Stimulated activated effector memory CD8-positive, alpha-beta T cell treated with anti-CD3 and anti-CD28 coated beads, Interleukin-12 subunit alpha, Interleukin-12 subunit beta, amount 100 ng/mL, for 72 hours (primary cell): ENCODE data around the gene UROS.

Experiments
- ATAC-seq: fragments of 150-1000 bp; cut with Tn5 transposase; 2 replicates; pipeline ENCODE4 v1.10.0; 2021
- DNase-seq, 2 donors: peaks; one replicate each; pipeline ENCODE4 v3.0.0; 2021 to 2022; ENCODE audit warnings: low spot score in 2 of 2
- H3K27ac Mint-ChIP-seq: one replicate; pipeline ENCODE4 v1.8.0; 2022; ENCODE audit warnings: mild to moderate bottlenecking, mixed read lengths
- H3K36me3 Mint-ChIP-seq: one replicate; pipeline ENCODE4 v1.8.0; 2022; ENCODE audit warnings: mild to moderate bottlenecking, mixed read lengths
- H3K4me1 Mint-ChIP-seq: one replicate; pipeline ENCODE4 v1.8.0; 2022; ENCODE audit warnings: mixed read lengths
- H3K4me3 Mint-ChIP-seq: one replicate; pipeline ENCODE4 v1.8.0; 2022; ENCODE audit warnings: mild to moderate bottlenecking, mixed read lengths
- H3K9me3 Mint-ChIP-seq: one replicate; pipeline ENCODE4 v1.8.0; 2022; ENCODE audit warnings: mixed read lengths

The UROS gene

DNA sequence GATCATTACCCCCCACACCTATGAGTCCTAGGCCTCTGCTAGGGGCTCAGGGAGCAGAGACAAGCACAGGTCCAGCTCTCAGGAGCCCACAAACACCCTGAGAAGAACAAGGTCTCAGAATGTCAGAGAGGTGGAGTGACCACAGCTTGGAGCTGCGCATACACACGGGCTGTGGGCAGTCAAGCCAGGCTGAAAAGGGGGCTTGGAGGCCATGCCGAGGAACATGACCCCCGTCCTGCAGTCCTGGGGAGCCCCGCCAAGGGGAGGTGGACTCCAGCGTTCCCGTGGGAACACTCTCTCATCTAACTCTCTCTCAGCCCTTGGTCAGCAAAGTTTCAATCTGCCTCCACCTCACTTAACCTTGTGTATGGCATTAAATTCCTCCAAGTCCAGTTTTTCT is 39.6 kb downstream of the UROS start:
- ATAC-seq: no peak
- Mint-ChIP-seq H3K4me1 (peaks cover 19% of the 10 kb centered on the region), H3K4me3 (no peak overlapping the region), H3K27ac (no peak overlapping the region), H3K9me3 (no peaks in the 10 kb centered on the region), H3K36me3 (no peaks in the 10 kb centered on the region)
- DNase-seq: no peak

DNA sequence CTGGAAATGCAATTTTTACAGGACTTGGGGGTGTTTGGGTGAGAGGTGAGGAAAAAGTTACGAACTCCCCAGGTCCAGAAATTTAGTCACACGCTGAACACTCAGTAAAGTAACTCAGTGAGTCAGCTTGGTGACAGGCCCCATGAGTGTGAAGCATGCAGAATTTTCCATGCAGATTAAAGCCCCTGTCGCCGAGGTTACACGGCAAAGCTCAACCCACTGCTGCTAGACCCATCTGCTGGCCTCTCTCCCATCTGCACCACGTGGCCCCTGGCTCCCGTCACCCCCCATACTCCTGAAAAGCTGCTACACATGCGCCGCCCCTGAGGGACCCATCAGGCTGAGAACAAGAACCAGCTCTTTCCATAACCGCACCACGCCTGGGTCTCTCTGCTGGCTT is 40.4 kb downstream of the UROS start:
- peaks cover 11% of the 10 kb centered on the region for H3K4me1 Mint-ChIP-seq
- DNase-seq (no peak), ATAC-seq (no peak)
- no peak overlapping the region for H3K4me3 Mint-ChIP-seq
- H3K36me3 Mint-ChIP-seq: no peaks in the 10 kb centered on the region
- no peaks in the 10 kb centered on the region for H3K9me3 Mint-ChIP-seq
- H3K27ac Mint-ChIP-seq: no peak overlapping the region

DNA sequence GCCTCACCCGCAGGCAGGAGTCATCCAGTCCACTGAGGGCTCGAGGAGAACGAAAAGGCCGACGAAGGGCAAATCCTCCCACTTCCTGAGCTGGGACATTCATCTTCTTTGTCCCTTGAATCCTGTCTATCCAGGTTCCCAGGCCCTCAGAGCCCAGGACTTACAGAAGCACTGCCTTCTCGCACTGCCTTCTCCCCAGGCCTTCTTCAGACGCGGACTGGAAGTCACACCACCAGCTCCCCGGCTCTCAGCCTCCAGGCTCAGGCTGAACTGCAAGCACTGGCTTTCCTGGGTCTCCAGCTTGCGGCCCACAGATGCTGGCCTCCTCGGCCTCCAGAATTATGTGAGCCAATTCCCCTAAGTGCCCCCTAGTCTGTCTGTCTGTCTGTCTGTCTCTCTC is 41.0 kb downstream of the UROS start:
- DNase-seq: no peak
- Mint-ChIP-seq H3K4me1 (peaks cover 5% of the 10 kb centered on the region), H3K36me3 (no peaks in the 10 kb centered on the region), H3K27ac (no peak overlapping the region), H3K4me3 (no peak overlapping the region), H3K9me3 (no peaks in the 10 kb centered on the region)
- ATAC-seq: no peak

DNA sequence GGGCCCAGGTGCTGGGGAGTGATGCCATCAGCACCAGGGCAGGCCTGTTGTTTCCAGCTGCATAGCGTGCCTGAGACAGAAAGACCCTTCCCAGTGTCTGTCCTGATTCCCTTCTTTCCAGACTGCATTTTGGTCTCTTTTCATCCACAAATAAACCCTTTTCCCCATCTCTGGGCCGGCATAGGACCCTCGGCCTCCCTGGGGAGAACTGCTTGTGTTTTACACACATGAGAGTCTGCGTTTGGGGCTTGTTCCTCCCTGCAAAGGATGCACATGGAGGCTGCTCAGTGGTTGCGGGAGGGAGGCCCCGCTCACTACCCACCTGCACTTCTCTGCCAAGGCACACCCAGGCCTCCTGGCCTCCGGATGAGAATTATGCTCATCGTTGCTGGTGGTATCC is 41.7 kb downstream of the UROS start:
- H3K9me3 Mint-ChIP-seq: no peaks in the 10 kb centered on the region
- no peaks in the 10 kb centered on the region for H3K36me3 Mint-ChIP-seq
- H3K27ac Mint-ChIP-seq: no peak overlapping the region
- H3K4me1 Mint-ChIP-seq: no peaks in the 10 kb centered on the region
- no peak for DNase-seq
- ATAC-seq: no peak
- no peak overlapping the region for H3K4me3 Mint-ChIP-seq

DNA sequence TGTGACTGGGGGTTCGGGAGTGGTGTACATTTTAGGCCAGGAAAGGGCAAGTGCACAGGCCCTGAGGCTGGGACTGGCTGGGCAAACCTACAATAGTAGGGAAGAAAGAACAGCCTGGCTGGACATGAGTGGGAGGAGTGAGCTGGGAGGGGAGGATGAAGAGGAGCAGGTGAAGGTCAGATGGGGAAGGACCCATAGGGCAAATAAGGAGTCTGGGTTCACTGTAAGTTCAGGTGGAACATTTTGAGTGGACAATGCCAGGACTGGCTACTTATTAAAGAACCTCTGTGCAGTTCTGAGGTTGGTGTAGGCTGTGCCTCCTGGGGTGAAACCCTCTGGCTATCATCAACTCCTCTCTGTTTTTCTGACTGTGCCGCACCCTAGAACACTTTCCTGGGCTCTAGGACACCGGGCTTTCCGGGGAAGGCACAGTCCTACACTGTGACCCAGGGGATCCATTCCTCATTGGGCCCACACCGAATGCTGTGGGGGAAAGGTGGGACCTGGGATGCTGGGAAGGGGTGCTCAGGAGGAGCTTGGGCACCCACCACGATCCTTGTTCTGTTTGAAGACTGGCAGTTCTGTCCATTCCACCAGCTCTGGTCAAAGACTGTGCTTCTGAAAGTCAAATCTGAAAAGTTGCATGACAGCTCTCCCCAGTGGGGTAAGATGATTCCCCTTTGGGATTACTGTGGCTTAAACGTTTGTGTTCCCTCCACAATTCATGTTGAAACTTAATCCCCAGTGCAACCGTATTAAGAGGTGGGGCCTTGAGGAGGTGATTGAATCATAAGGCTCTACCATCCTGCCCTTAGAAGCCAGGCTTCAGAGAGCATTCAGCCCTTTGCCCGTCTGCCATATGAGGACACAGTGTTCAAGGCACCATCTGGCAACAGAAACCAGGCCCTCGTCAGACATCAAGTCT is 43.4 kb downstream of the UROS start:
- Mint-ChIP-seq H3K4me1 (no peaks in the 10 kb centered on the region), H3K9me3 (no peaks in the 10 kb centered on the region), H3K4me3 (no peak overlapping the region), H3K27ac (no peak overlapping the region), H3K36me3 (no peaks in the 10 kb centered on the region)
- DNase-seq (no peak), ATAC-seq (no peak)

DNA sequence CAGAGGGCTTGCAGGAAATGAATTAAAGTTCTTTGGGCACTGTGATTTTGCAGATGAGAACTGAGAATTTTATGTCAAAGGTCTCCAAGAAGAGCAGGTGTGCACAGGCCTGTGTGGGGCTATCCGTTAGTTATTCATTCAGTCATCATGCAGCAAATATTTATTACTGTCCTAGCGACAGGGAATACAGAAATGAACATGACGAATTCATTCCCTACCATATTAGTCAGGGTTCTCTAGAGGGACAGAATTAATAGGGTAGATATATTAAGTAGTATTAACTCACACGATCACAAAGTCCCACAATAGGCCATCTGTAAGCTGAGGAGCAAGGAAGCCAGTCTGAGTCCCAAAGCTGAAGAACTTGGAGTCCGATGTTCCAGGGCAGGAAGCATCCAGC is 44.5 kb downstream of the UROS start:
- DNase-seq: no peak
- ATAC-seq: no peak
- no peaks in the 10 kb centered on the region for H3K4me1 Mint-ChIP-seq
- no peaks in the 10 kb centered on the region for H3K9me3 Mint-ChIP-seq
- H3K36me3 Mint-ChIP-seq: no peaks in the 10 kb centered on the region
- no peak overlapping the region for H3K4me3 Mint-ChIP-seq
- H3K27ac Mint-ChIP-seq: no peak overlapping the region

DNA sequence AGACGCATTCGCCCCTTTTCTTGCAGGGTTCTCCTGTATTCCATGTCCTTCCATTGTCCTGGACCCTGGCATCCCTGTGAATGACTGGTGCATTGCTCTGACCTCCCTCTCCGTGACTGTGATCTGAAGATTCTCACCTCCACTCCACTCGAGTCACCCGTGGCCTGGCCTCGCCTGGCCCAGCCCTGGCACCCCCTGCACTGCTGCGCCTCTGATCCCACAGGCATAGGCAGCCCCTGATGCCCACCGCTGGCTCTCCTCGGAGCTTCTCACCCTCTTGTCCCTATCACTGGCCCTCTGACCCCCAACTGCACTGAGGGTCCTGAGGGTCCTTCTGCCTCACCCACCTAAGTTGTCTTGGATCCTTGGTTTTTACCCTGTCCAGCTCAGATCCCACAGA is 45.3 kb downstream of the UROS start:
- no peak overlapping the region for H3K27ac Mint-ChIP-seq
- DNase-seq: no peak

DNA sequence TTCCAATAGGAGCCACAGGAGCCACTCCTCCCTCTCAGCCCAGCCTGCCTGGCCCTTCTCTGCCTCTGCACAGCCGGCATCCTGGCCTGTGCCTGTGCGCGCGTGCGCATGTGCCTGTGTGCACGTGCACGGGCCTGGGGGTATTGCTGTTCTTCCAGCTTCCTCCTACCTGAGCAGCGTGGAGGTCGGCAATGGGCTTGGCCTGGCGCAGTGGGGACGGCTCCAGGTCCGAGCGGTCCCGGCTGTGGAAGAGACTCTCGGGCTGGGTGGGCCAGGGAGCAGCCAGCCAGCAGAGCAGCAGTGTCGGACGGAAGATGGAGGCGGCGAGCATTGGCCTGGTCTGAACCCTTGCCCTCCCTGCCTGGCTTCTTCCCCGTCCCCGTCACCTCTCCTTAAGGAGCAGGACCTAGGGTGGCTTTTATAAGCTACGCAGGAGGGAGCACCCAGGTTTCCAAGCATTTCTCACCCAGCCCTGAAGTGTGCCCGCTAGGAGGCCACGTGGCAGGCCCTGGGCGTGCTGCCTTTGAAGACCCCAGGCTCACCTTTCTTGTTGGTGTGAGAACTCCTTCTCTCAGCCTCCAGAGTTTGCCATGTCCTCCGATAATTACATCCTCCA is 47.5 kb downstream of the UROS start, which contains the start of gene MMP21:
Gene MMP21 (minus strand): TSS at position 331 of the 616 bp plus-strand sequence. CDS start 0 bp downstream, at position 331.
- ATAC-seq: no peak
- H3K9me3 Mint-ChIP-seq: no peaks in the 10 kb centered on the region

More for the DNA sequence above, 45.3 kb downstream of the UROS start:
- Mint-ChIP-seq H3K9me3 (no peaks in the 10 kb centered on the region), H3K4me3 (no peak overlapping the region), H3K36me3 (no peaks in the 10 kb centered on the region), H3K4me1 (no peaks in the 10 kb centered on the region)
- no peak for ATAC-seq

DNA sequence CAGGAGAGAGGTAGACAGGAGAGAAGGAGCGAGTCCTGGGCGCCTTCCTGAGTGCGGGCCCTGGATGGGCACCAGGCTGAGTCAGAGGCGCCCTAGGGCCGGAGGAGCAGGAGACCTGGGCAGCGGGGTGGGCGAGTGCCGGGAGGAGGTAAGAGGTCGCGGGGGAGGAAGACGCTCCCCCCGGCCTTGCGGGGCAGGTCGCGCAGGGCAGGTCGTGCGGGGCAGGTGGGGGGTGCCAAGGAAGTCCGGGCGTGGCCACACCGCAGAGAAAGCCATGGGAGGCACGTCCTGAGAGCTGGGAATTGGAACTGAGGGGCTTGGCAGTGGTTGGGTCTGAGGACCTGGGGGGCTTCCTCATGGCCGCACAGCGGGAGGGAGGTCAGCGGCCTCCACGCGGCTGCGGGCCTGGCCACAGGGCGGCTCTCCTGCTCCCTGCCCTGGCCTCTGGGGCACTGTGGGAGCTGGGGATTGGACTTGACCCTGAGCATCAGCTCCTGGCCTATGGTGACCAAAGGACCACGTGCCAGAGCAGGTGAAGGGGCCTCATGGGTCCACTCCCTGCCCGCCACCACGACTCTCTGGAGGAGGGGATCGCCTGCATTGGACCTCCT is 48.4 kb downstream of the UROS start:
- H3K36me3 Mint-ChIP-seq: no peaks in the 10 kb centered on the region
- no peaks in the 10 kb centered on the region for H3K9me3 Mint-ChIP-seq
- no peak for ATAC-seq

More for the DNA sequence above, 47.5 kb downstream of the UROS start, which contains the start of gene MMP21:
- H3K4me3 Mint-ChIP-seq: no peak within 1 kb of the TSS
- H3K4me1 Mint-ChIP-seq: no peaks in the 10 kb centered on the region
- DNase-seq: no peak
- no peaks in the 10 kb centered on the region for H3K36me3 Mint-ChIP-seq
- no peak within 1 kb of the TSS for H3K27ac Mint-ChIP-seq

DNA sequence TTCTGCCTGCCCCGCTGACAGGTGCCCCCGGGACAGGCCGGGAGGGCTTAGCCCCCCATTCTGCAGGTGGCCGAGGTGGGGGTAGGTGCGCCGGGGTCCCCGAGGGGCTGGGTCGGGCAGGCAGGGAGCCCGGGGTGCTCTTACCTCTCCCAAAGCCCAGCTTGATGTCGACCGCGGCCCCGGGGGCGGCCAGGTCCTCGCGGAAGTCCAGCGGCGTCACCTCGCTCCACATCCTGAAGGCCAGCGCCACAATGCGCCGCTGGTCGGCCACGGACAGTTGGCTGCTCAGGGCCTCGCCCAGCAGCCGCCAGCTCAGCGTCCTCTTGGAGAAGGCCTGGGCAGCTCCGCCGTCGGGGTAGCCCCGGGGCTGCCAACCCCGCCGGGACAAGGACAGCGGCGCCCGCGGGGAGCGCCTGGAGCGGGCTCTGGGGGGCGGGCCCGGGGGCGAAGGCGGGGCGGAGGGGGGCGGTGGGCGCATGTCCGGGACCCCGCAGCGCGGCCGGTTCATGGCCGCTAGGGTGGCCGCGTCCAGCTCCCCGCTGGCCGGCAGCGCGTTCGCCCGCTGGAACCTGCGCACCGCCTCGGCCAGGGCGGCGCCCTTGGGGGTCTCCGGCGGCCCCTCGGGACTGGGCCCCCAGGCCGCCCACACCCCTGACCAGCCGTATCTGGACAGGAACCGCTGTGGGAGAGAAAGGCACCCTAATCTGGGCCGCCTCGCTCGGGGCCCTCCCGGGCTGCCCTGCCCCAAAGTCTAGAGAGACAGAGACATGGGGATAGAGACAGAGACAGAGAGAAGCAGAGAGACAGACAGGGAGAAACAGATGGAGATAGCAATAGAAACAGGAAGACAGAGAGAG is 49.1 kb downstream of the UROS start:
- Mint-ChIP-seq H3K27ac (no peak overlapping the region), H3K9me3 (no peaks in the 10 kb centered on the region), H3K4me3 (no peak overlapping the region), H3K36me3 (no peaks in the 10 kb centered on the region), H3K4me1 (no peaks in the 10 kb centered on the region)
- ATAC-seq: no peak
- DNase-seq: no peak

More for the DNA sequence above, 48.4 kb downstream of the UROS start:
- H3K27ac Mint-ChIP-seq: no peak overlapping the region
- DNase-seq: no peak
- no peaks in the 10 kb centered on the region for H3K4me1 Mint-ChIP-seq
- H3K4me3 Mint-ChIP-seq: no peak overlapping the region

DNA sequence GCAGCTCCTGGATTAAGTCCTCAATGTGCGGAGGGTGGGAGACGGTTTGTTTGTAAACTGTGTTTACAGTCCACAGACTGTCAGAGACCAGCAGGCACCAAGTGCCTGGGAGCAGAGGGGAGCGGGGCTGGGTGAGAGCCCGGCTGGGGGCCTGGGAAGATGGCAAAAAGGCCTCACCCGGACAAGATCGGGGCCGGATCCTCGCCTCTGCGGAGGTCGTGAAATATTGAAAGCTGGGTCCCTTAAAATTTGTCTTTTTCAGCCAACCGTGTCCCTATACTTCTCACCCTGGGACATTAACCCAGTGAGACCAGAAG is 50.2 kb downstream of the UROS start:
- H3K27ac Mint-ChIP-seq: no peak overlapping the region
- ATAC-seq: no peak
- no peaks in the 10 kb centered on the region for H3K36me3 Mint-ChIP-seq
- no peak for DNase-seq
- H3K4me3 Mint-ChIP-seq: no peak overlapping the region
- no peaks in the 10 kb centered on the region for H3K9me3 Mint-ChIP-seq
- no peaks in the 10 kb centered on the region for H3K4me1 Mint-ChIP-seq

DNA sequence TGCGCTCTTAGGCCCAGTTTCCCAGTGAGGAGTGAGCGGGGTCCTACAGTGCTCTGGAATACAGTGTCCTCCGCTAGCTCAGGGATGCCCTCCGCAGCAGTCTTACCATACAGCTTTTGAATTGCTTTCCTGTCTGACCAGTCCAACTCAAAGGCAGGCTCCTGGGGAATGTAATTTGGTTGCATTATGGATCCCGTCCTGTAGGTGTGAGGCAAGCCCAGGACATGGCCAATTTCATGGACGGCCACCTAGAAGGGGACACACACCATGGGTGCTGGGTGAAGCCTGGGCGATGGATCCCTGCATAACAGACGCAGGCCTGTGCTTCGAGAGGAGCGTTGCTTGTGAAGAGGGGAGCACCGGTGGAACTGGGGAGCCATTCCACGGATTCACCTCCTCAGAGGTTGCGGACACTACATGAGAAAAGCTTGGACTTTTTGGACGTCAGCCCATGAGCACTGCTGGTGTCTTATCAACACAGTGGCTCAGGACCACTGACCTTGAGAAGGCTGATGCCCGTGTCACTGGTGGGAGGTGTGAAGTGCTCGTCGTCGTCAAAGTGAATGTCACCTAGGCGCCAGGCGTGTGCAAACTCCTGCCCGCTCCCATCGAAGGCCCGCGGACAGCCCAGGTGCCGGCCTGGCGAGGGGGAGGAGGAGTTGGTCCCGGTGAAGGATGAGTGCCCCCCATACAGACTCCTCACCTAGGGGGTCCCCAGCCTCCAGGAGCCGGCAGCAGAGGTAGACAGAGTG is 50.8 kb downstream of the UROS start:
- no peak overlapping the region for H3K4me3 Mint-ChIP-seq
- no peaks in the 10 kb centered on the region for H3K9me3 Mint-ChIP-seq
- ATAC-seq (no peak), DNase-seq (no peak)
- H3K36me3 Mint-ChIP-seq: peaks cover 5% of the 10 kb centered on the region
- no peaks in the 10 kb centered on the region for H3K4me1 Mint-ChIP-seq
- no peak overlapping the region for H3K27ac Mint-ChIP-seq

DNA sequence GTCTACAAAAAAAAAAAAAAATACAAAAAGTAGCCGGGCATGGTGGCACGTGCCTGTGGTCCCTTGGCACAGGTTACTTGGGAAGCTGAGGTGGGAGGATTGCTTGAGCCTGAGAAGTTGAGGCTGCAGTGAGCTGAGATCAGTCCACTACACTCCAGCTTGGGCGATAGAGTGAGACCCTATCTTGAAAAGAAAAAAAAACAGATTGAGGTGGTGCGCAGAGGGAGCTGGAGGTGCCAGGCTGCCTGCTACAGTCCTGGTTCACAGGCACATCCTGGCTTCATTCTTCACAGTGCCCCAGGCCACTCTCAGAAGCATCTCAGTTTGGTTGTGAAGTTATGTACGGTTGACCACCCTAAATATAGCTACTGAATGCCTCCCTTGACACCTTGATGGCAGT is 52.2 kb downstream of the UROS start:
- no peak for ATAC-seq
- no peaks in the 10 kb centered on the region for H3K9me3 Mint-ChIP-seq

DNA sequence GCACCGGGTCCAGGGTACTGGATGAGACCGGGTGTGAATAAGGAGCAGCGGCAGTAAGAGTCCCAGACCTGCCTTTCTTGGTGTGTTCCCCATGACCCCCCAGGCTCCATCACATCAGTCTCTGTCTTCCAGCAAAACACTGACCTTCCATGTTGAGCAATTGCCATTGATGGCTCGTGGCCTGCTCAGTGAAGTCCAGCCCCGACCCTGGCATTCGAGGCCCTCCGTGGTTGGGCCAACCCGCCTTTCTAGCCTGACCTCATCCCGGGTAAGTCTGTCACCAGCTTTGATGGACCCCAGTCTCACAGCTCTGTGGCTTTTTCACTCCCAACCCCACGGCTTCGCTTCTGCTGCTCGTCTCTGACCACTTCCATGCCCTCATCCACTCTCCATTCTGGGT is 53.9 kb downstream of the UROS start:
- no peak for ATAC-seq
- DNase-seq: no peak
- Mint-ChIP-seq H3K9me3 (no peaks in the 10 kb centered on the region), H3K4me1 (no peaks in the 10 kb centered on the region), H3K27ac (no peak overlapping the region), H3K36me3 (peaks cover 36% of the 10 kb centered on the region), H3K4me3 (no peak overlapping the region)

More for the DNA sequence above, 52.2 kb downstream of the UROS start:
- H3K27ac Mint-ChIP-seq: no peak overlapping the region
- no peak overlapping the region for H3K4me3 Mint-ChIP-seq
- no peaks in the 10 kb centered on the region for H3K4me1 Mint-ChIP-seq
- no peak for DNase-seq
- peaks cover 20% of the 10 kb centered on the region for H3K36me3 Mint-ChIP-seq
